Spleen (tissue), 11 donors: Measurements from ENCODE around the gene DHX38. TPM values are rescaled to one million over a fixed set of nuclear protein-coding genes. Genes with fewer than 3 reads are reported as not detected.
A peak's percentile ranks its signal among the peaks of the same experiment; 100 is the strongest.

Experiments
- DNase-seq: peaks from one replicate; pipeline ENCODE4 v3.0.0-alpha.2; 2020
- H3K27ac ChIP-seq, 8 donors: fragments of 200-600 bp; sonication (generic) in 7 of 8; 1 replicate in 4 of 8; 2 replicates in 4 of 8; pipeline versions ENCODE4 v1.5.0 to v1.8.0; 2016 to 2021; ENCODE audit warnings: inconsistent platforms in 4 of 8, mild to moderate bottlenecking in 4 of 8, moderate library complexity in 1 of 8
- H3K27me3 ChIP-seq, 7 donors: fragments of 200-600 bp; sonication (generic) in 6 of 7; replicated peaks in 1 of 7; 1 replicate in 4 of 7; 2 replicates in 3 of 7; pipeline versions ENCODE4 v1.5.0 to v1.8.0; 2016 to 2021; ENCODE audit warnings: inconsistent platforms in 3 of 7, mild to moderate bottlenecking in 1 of 7
- H3K36me3 ChIP-seq, 6 donors: fragments of 200-600 bp; sonication (generic) in 5 of 6; 1 replicate in 4 of 6; 2 replicates in 2 of 6; pipeline versions ENCODE4 v1.5.0 to v1.8.0; 2016 to 2021; ENCODE audit warnings: inconsistent platforms in 2 of 6
- H3K4me1 ChIP-seq, 6 donors: fragments of 200-600 bp; sonication (generic) in 5 of 6; 1 replicate in 3 of 6; 2 replicates in 3 of 6; pipeline versions ENCODE4 v1.5.0 to v1.8.0; 2016 to 2021; ENCODE audit warnings: inconsistent platforms in 3 of 6
- H3K4me3 ChIP-seq, 8 donors: fragments of 200-600 bp; sonication (generic) in 7 of 8; 1 replicate in 4 of 8; 2 replicates in 4 of 8; pipeline versions ENCODE4 v1.5.0 to v1.8.0; 2016 to 2021; ENCODE audit warnings: inconsistent platforms in 4 of 8, mild to moderate bottlenecking in 4 of 8, moderate library complexity in 2 of 8
- H3K9me3 ChIP-seq, 8 donors: fragments of 200-600 bp; sonication (generic) in 7 of 8; 1 replicate in 4 of 8; 2 replicates in 4 of 8; pipeline versions ENCODE4 v1.5.0 to v1.8.0; 2016 to 2021; ENCODE audit warnings: inconsistent platforms in 4 of 8
- CTCF ChIP-seq, 11 experiments: fragments of 200-600 bp in 7 of 11; fragments of 450-650 bp in 4 of 11; sonication (generic) in 4 of 11; IDR thresholded peaks in 8 of 11; conservative IDR thresholded peaks in 3 of 11; 1 replicate in 7 of 11; 2 replicates in 4 of 11; pipeline versions ENCODE4 v1.4.0 to v1.8.0; 2016 to 2021; ENCODE audit warnings: antibody characterized with exemption in 11 of 11, inconsistent platforms in 4 of 11, mild to moderate bottlenecking in 1 of 11
- POLR2A ChIP-seq, 3 donors: fragments of 450-650 bp; IDR thresholded peaks; one replicate each; pipeline ENCODE4 v1.5.1; 2017; ENCODE audit warnings: antibody characterized with exemption in 3 of 3, mild to moderate bottlenecking in 1 of 3
- POLR2AphosphoS5 ChIP-seq, 3 donors: sonication (generic); formaldehyde crosslinking; IDR thresholded peaks; one replicate each; pipeline ENCODE4 v1.5.1; 2017; ENCODE audit warnings: antibody characterized with exemption in 3 of 3
- WGBS, 5 donors: extraction: QIAGEN DNeasy Blood & Tissue Kit in 3 of 5; methylation state at CpG; one replicate each; pipeline versions ENCODE4 v1.1.5 to v1.1.7; 2013 to 2018; 5-methylcytosine and 5-hydroxymethylcytosine counted together
- intact Hi-C: fragments of 100-400 bp; cut with DNase I; formaldehyde crosslinking; loops from one replicate; pipeline ENCODE4 v1.15.0; 2023; ENCODE audit warnings: low total_unique reads
- polyA plus RNA-seq, 3 donors: library from polyadenylated mRNA; stranded (reverse); fragments of 200-250 nt; gene quantifications; one replicate each; pipeline ENCODE4 v1.2.1, GENCODE V29; 2013
- total RNA-seq, 7 donors: library from RNA; depleted of rRNA in 3 of 7; stranded (reverse); fragments of >200 nt in 3 of 7; fragmentation: NEBNext Ultra II Directional in 4 of 7; extraction: Animal tissue kit (Norgen Biotek cat#: 25700) in 4 of 7; gene quantifications; one replicate each; pipeline versions ENCODE4 v1.1.0 to v1.2.1, GENCODE V29; 2016 to 2021
- donor health status: healthy with polysubstance abuse.
- donor health status: DM: no; HTN: no; CAD: no; lungs with moderate emphysema.
- donor health status: DM: no; HTN: no; CAD: no.
- donor health status: Bipolar disorder and iron deficiency.
- donor health status: healthy.
- donor health status: DM: no; HTN: no; CAD: no.
- donor health status: DM: yes; HTN: yes; CAD: no.

The DHX38 gene
- total and polyA plus RNA-seq, 10 donors, result 28.5 to 89.3 (median 70.1) TPM

- 92 to 97% (median 96%) methylated on average over 12 of the region's 12 CpGs for WGBS, 5 donors
- Histone ChIP-seq H3K4me1 (no peaks in the 10 kb centered on the region), H3K27ac (no peak overlapping the region), H3K36me3 (peaks cover 13 to 90% (median 84%) of the 10 kb centered on the region in 6 donors), H3K4me3 (no peak overlapping the region), H3K27me3 (no peaks in the 10 kb centered on the region), H3K9me3 (peaks cover 0 to 1% (median 0%) of the 10 kb centered on the region in 8 donors)
- TF ChIP-seq POLR2A (IDR thresholded peaks at IDR 0.05) (no peak), POLR2AphosphoS5 (IDR thresholded peaks at IDR 0.05) (no peak)
- intact Hi-C loops, result no loop called here
- DNase-seq, result peak; percentile 61
Observed at GRCh38 chr16:72109966-72110530, 16.4 kb downstream of the DHX38 start.

- TF ChIP-seq POLR2AphosphoS5 (IDR thresholded peaks at IDR 0.05) (peak in 1 of 3 donors; percentile 45), CTCF (IDR thresholded peaks at IDR 0.05 in 8 of 11, conservative IDR thresholded peaks at IDR 0.05 in 3 of 11) (no peak), POLR2A (IDR thresholded peaks at IDR 0.05) (no peak)
- no peak overlapping the region for H3K4me3 ChIP-seq
- H3K4me1 ChIP-seq, result no peaks in the 10 kb centered on the region
- intact Hi-C loops, result no loop called here
- 94 to 98% (median 97%) methylated on average over 23 of the region's 23 CpGs for WGBS, 5 donors
- no peaks in the 10 kb centered on the region for H3K27me3 ChIP-seq
- H3K27ac ChIP-seq, result no peak overlapping the region
- H3K9me3 ChIP-seq, result peaks cover 0 to 4% (median 0%) of the 10 kb centered on the region in 8 donors
- peak; percentile 64 for DNase-seq
- peaks cover 9 to 81% (median 75%) of the 10 kb centered on the region in 6 donors for H3K36me3 ChIP-seq
Observed at GRCh38 chr16:72110662-72111615, 17.3 kb downstream of the DHX38 start.

- intact Hi-C loops, result no loop called here
- no peaks in the 10 kb centered on the region for H3K4me1 ChIP-seq
- H3K27me3 ChIP-seq, result no peaks in the 10 kb centered on the region
- H3K9me3 ChIP-seq, result peaks cover 0 to 4% (median 0%) of the 10 kb centered on the region in 8 donors
- no peak overlapping the region for H3K27ac ChIP-seq
- WGBS, 5 donors, result 91 to 94% (median 92%) methylated on average over 19 of the region's 19 CpGs
- H3K4me3 ChIP-seq, result no peak overlapping the region
- TF ChIP-seq CTCF (IDR thresholded peaks at IDR 0.05 in 8 of 11, conservative IDR thresholded peaks at IDR 0.05 in 3 of 11) (no peak), POLR2A (IDR thresholded peaks at IDR 0.05) (no peak), POLR2AphosphoS5 (IDR thresholded peaks at IDR 0.05) (no peak)
- DNase-seq, result peak; percentile 39
- peaks cover 5 to 72% (median 66%) of the 10 kb centered on the region in 6 donors for H3K36me3 ChIP-seq
Observed at GRCh38 chr16:72111657-72112451, 18.2 kb downstream of the DHX38 start.

- no peak overlapping the region for H3K27ac ChIP-seq
- whole genome bisulfite sequencing, 5 donors, result 92 to 98% (median 97%) methylated on average over 15 of the region's 15 CpGs
- intact Hi-C loops, result no loop called here
- H3K4me3 ChIP-seq, result no peak overlapping the region
- TF ChIP-seq POLR2AphosphoS5 (IDR thresholded peaks at IDR 0.05) (peak in 1 of 3 donors; percentile 53), CTCF (IDR thresholded peaks at IDR 0.05 in 8 of 11, conservative IDR thresholded peaks at IDR 0.05 in 3 of 11) (no peak)
- peaks cover 0 to 4% (median 0%) of the 10 kb centered on the region in 8 donors for H3K9me3 ChIP-seq
- DNase-seq, result peak; percentile 68
- peaks cover 5 to 66% (median 60%) of the 10 kb centered on the region in 6 donors for H3K36me3 ChIP-seq
- no peaks in the 10 kb centered on the region for H3K27me3 ChIP-seq
- H3K4me1 ChIP-seq, result no peaks in the 10 kb centered on the region
Observed at GRCh38 chr16:72112452-72112792, 18.8 kb downstream of the DHX38 start.
